ENCODE data around the gene KIF26B. TPM values are rescaled to one million over a fixed set of nuclear protein-coding genes. Genes with fewer than 3 reads are reported as not detected.

Gene KIF26B
- total and polyA plus RNA-seq, 10 of the 15 experiments (the other 5 are each of a cell fraction or from before 2014, with no cell fraction given) = 0.35 to 11.6 (median 2.2) TPM

GRCh38 chr1:245575710-245576109 is 420.9 kb downstream of the KIF26B start:
- no peak overlapping the region for H3K4me2 ChIP-seq (ENCODE audit: control insufficient read depth, insufficient read depth)
- ChIA-PET POLR2A (no interaction called here), RAD21 (ENCODE audit: unreplicated experiment) (no interaction called here), CTCF (no interaction called here), SMC1A (ENCODE audit: uncharacterized antibody, unreplicated experiment) (no interaction called here)
- no peak overlapping the region for H3K9ac ChIP-seq (ENCODE audit: control insufficient read depth, insufficient read depth, low read length)
- WGBS (ENCODE audit: insufficient coverage, insufficient replicate concordance, low lambda C conversion rate, missing lambda C conversion rate) = 44% methylated on average over 2 of the region's 2 CpGs
- H3K27ac ChIP-seq (ENCODE audit: control insufficient read depth, insufficient read depth) = no peak overlapping the region
- in situ Hi-C loops (cut with MboI) (no loop called here), intact Hi-C loops (cut with micrococcal nuclease; ENCODE audit: unreplicated experiment) (no loop called here)
- FAIRE-seq (no peak), DNase-seq (ENCODE audit: low read depth, low spot score) (no peak), ATAC-seq (no peak)
- no TSS peak for BruUV-seq (replicated peaks)
- no peaks in the 10 kb centered on the region for H3K79me2 ChIP-seq (ENCODE audit: control insufficient read depth, insufficient read depth, low read length)
- H3K9me3 ChIP-seq (replicated peaks; ENCODE audit: control insufficient read depth, insufficient read depth, low read length) = no peaks in the 10 kb centered on the region
- no peaks in the 10 kb centered on the region for H4K20me1 ChIP-seq (ENCODE audit: control insufficient read depth, insufficient read depth)
- no peak overlapping the region for H3K4me3 ChIP-seq
- H3K36me3 ChIP-seq (ENCODE audit: control insufficient read depth in 2 of 2, insufficient read depth in 2 of 2, low read length in 1 of 2) = no peaks in the 10 kb centered on the region
- no peaks in the 10 kb centered on the region for H3K4me1 ChIP-seq (ENCODE audit: control insufficient read depth, insufficient read depth, low read length)
- peaks cover 0 to 2% of the 10 kb centered on the region in 2 experiments; a peak in 1 of 4 replicates for H3K27me3 ChIP-seq (replicated peaks in 1 of 2; ENCODE audit: control insufficient read depth in 2 of 2, insufficient read depth in 2 of 2, low read length in 1 of 2)
- no peak overlapping the region for H2AFZ ChIP-seq (ENCODE audit: control insufficient read depth, low read depth, low read length)
- TF ChIP-seq MTA3 (IDR thresholded peaks at IDR 0.05; ENCODE audit: borderline replicate concordance, low read length) (no peak), NR2C2 (IDR thresholded peaks at IDR 0.05; ENCODE audit: borderline replicate concordance, control insufficient read depth, insufficient read length, low read depth) (no peak), BMI1 (IDR thresholded peaks at IDR 0.05; ENCODE audit: borderline replicate concordance) (no peak), STAT1 (conservative IDR thresholded peaks at IDR 0.05) (no peak), SUPT20H (IDR thresholded peaks at IDR 0.05; ENCODE audit: borderline replicate concordance, control insufficient read depth, low read depth, low read length) (no peak), CHD2 (IDR thresholded peaks at IDR 0.05; ENCODE audit: borderline replicate concordance, low read depth, low read length) (no peak), SMAD1 (IDR thresholded peaks at IDR 0.05; ENCODE audit: low read depth, partially characterized antibody) (no peak), RELA (IDR thresholded peaks at IDR 0.05; ENCODE audit: borderline replicate concordance, partially characterized antibody) (no peak), POLR2A (IDR thresholded peaks at IDR 0.05; ENCODE audit: low read depth, low read length) (no peak), CBX3 (IDR thresholded peaks at IDR 0.05; ENCODE audit: borderline replicate concordance, low read depth) (no peak), TBL1XR1 (IDR thresholded peaks at IDR 0.05; ENCODE audit: low read depth, low read length) (no peak), USF1 (IDR thresholded peaks at IDR 0.05; ENCODE audit: borderline replicate concordance, extremely low read length, insufficient read depth, low read depth, low read length) (no peak), IKZF2 (IDR thresholded peaks at IDR 0.05) (no peak)
- TF ChIP-seq, protein P1, sequence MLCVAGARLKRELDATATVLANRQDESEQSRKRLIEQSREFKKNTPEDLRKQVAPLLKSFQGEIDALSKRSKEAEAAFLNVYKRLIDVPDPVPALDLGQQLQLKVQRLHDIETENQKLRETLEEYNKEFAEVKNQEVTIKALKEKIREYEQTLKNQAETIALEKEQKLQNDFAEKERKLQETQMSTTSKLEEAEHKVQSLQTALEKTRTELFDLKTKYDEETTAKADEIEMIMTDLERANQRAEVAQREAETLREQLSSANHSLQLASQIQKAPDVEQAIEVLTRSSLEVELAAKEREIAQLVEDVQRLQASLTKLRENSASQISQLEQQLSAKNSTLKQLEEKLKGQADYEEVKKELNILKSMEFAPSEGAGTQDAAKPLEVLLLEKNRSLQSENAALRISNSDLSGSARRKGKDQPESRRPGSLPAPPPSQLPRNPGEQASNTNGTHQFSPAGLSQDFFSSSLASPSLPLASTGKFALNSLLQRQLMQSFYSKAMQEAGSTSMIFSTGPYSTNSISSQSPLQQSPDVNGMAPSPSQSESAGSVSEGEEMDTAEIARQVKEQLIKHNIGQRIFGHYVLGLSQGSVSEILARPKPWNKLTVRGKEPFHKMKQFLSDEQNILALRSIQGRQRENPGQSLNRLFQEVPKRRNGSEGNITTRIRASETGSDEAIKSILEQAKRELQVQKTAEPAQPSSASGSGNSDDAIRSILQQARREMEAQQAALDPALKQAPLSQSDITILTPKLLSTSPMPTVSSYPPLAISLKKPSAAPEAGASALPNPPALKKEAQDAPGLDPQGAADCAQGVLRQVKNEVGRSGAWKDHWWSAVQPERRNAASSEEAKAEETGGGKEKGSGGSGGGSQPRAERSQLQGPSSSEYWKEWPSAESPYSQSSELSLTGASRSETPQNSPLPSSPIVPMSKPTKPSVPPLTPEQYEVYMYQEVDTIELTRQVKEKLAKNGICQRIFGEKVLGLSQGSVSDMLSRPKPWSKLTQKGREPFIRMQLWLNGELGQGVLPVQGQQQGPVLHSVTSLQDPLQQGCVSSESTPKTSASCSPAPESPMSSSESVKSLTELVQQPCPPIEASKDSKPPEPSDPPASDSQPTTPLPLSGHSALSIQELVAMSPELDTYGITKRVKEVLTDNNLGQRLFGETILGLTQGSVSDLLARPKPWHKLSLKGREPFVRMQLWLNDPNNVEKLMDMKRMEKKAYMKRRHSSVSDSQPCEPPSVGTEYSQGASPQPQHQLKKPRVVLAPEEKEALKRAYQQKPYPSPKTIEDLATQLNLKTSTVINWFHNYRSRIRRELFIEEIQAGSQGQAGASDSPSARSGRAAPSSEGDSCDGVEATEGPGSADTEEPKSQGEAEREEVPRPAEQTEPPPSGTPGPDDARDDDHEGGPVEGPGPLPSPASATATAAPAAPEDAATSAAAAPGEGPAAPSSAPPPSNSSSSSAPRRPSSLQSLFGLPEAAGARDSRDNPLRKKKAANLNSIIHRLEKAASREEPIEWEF (IDR thresholded peaks at IDR 0.05; ENCODE audit: insufficient replicate concordance, low read depth, low read length) = no peak
- TF ChIP-seq, protein P2, sequence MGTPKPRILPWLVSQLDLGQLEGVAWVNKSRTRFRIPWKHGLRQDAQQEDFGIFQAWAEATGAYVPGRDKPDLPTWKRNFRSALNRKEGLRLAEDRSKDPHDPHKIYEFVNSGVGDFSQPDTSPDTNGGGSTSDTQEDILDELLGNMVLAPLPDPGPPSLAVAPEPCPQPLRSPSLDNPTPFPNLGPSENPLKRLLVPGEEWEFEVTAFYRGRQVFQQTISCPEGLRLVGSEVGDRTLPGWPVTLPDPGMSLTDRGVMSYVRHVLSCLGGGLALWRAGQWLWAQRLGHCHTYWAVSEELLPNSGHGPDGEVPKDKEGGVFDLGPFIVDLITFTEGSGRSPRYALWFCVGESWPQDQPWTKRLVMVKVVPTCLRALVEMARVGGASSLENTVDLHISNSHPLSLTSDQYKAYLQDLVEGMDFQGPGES (IDR thresholded peaks at IDR 0.05) = no peak
